Smooth muscle cell (in vitro differentiated cells): ENCODE data around the gene UPB1. TPM values are rescaled to one million over a fixed set of nuclear protein-coding genes. Genes with fewer than 3 reads are reported as not detected.
"Not testable (repeated sequence)": the region's sequence is repeated elsewhere in the genome, so short reads cannot be mapped to it uniquely, and the experiment has no call there.

Experiments used
- DNase-seq: peaks from one replicate; lab custom pipeline; 2025; ENCODE audit not compliant: unreplicated experiment; lab: John Stamatoyannopoulos, UW
- H2AFZ ChIP-seq: fragments of 200-600 bp; sonication (generic); 2 replicates; pipeline ENCODE4 v1.6.0; 2016; ENCODE audit warnings: antibody characterized with exemption, low read depth, mild to moderate bottlenecking
- H3F3A ChIP-seq: fragments of 200-600 bp; sonication (generic); 2 replicates; pipeline ENCODE4 v1.6.0; 2017; ENCODE audit warnings: antibody characterized with exemption, low read depth
- H3K27ac ChIP-seq: fragments of 200-600 bp; sonication (generic); 2 replicates; pipeline ENCODE4 v1.5.1; 2016; ENCODE audit warnings: low read depth, mild to moderate bottlenecking
- H3K27me3 ChIP-seq: fragments of 200-600 bp; sonication (generic); 2 replicates; pipeline ENCODE4 v1.6.1; 2016; ENCODE audit warnings: low read depth, mild to moderate bottlenecking
- H3K36me3 ChIP-seq: fragments of 200-600 bp; sonication (generic); 2 replicates; pipeline ENCODE4 v1.5.1; 2016; ENCODE audit warnings: low read depth
- H3K4me1 ChIP-seq: fragments of 200-600 bp; sonication (generic); 2 replicates; pipeline ENCODE4 v1.5.1; 2016; ENCODE audit warnings: low read depth
- H3K4me2 ChIP-seq: fragments of 200-600 bp; sonication (generic); 2 replicates; pipeline ENCODE4 v1.6.0; 2016; ENCODE audit warnings: mild to moderate bottlenecking
- H3K4me3 ChIP-seq: fragments of 200-600 bp; sonication (generic); 2 replicates; pipeline ENCODE4 v1.5.1; 2016; ENCODE audit warnings: mild to moderate bottlenecking
- H3K79me2 ChIP-seq: fragments of 200-600 bp; sonication (generic); 2 replicates; pipeline ENCODE4 v1.6.0; 2016; ENCODE audit warnings: low read depth, mild to moderate bottlenecking
- H3K9ac ChIP-seq: fragments of 200-600 bp; sonication (generic); 2 replicates; pipeline ENCODE4 v1.6.0; 2016; ENCODE audit warnings: low read depth
- H3K9me3 ChIP-seq: fragments of 200-600 bp; sonication (generic); replicated peaks from 2 replicates; pipeline ENCODE4 v1.5.1; 2016; ENCODE audit warnings: low read depth
- H4K20me1 ChIP-seq: fragments of 200-600 bp; sonication (generic); 2 replicates; pipeline ENCODE4 v1.6.0; 2016; ENCODE audit warnings: low read depth
- CTCF ChIP-seq: fragments of 200-600 bp; sonication (generic); IDR thresholded peaks from 2 replicates; pipeline ENCODE4 v1.5.1; 2017; ENCODE audit warnings: borderline replicate concordance, mild to moderate bottlenecking, antibody characterized with exemption; ENCODE audit not compliant: insufficient read depth, poor library complexity, severe bottlenecking
- WGBS: methylation state at CpG from one replicate; pipeline ENCODE4 v1.1.7; 2016; ENCODE audit warnings: low lambda C conversion rate; 5-methylcytosine and 5-hydroxymethylcytosine counted together
- polyA plus RNA-seq: library from polyadenylated mRNA; unstranded; fragments of >200 nt; fragmentation: Nextera tagmentation; extraction: Ambion mirVana; gene quantifications from 2 replicates; pipeline ENCODE4 v1.2.1, GENCODE V29; 2016
- total RNA-seq: library from RNA; depleted of rRNA; stranded (reverse); fragments of >200 nt; gene quantifications from 2 replicates; pipeline ENCODE4 v1.2.3, GENCODE V29; 2014

Gene UPB1
- total and polyA plus RNA-seq, 2 experiments from 2014 or later = 0.21 TPM; not detected in 1

- H2AFZ ChIP-seq = no peak overlapping the region
- H3K36me3 ChIP-seq = no peaks in the 10 kb centered on the region
- H4K20me1 ChIP-seq = peaks cover 61% of the 10 kb centered on the region
- H3K9ac ChIP-seq = no peak overlapping the region
- H3K27ac ChIP-seq = no peak overlapping the region
- peaks cover 7% of the 10 kb centered on the region for H3K4me1 ChIP-seq
- no peaks in the 10 kb centered on the region for H3K9me3 ChIP-seq
- DNase-seq = no peak
- TF ChIP-seq CTCF = no peak
- H3K4me3 ChIP-seq = no peak overlapping the region
- H3K79me2 ChIP-seq = peaks cover 55% of the 10 kb centered on the region
- WGBS = 91% methylated on average over 6 of the region's 6 CpGs
- H3F3A ChIP-seq = no peaks in the 10 kb centered on the region
- no peaks in the 10 kb centered on the region for H3K27me3 ChIP-seq
- H3K4me2 ChIP-seq = no peak overlapping the region
Measured at GRCh38 chr22:24550902-24551435, 55.8 kb downstream of the UPB1 start.

- Histone ChIP-seq H3K4me3 (peak overlapping the region; percentile 85), H4K20me1 (peaks cover 72% of the 10 kb centered on the region)
Measured at GRCh38 chr22:24552503-24553286, 57.6 kb downstream of the UPB1 start.

GRCh38 chr22:24553597-24554312, 58.6 kb downstream of the UPB1 start:
- H3K27ac ChIP-seq = peak overlapping the region; percentile 83
- WGBS = 58% methylated on average over 11 of the region's 12 CpGs
- no peaks in the 10 kb centered on the region for H3K9me3 ChIP-seq
- no peak for TF ChIP-seq CTCF
- peaks cover 79% of the 10 kb centered on the region for H3K79me2 ChIP-seq
- H3K4me1 ChIP-seq = peaks cover 17% of the 10 kb centered on the region
- no peaks in the 10 kb centered on the region for H3K36me3 ChIP-seq
- DNase-seq = no peak
- peak overlapping the region; percentile 85 for H3K4me3 ChIP-seq
- no peaks in the 10 kb centered on the region for H3K27me3 ChIP-seq
- H3K9ac ChIP-seq = peak overlapping the region; percentile 93
- H4K20me1 ChIP-seq = peaks cover 70% of the 10 kb centered on the region
- H3K4me2 ChIP-seq = peak overlapping the region; percentile 91
- no peaks in the 10 kb centered on the region for H3F3A ChIP-seq
- no peak overlapping the region for H2AFZ ChIP-seq

More at GRCh38 chr22:24552503-24553286, 57.6 kb downstream of the UPB1 start:
- 91% methylated on average over 10 of the region's 10 CpGs for WGBS
- H3K9ac ChIP-seq, H3K27me3 ChIP-seq, DNase-seq, H2AFZ ChIP-seq, H3K9me3 ChIP-seq, H3K36me3 ChIP-seq, H3F3A ChIP-seq: not testable (repeated sequence)
- Histone ChIP-seq H3K4me1 (peaks cover 17% of the 10 kb centered on the region), H3K4me2 (peak overlapping the region; percentile 91), H3K27ac (peak overlapping the region; percentile 83), H3K79me2 (peaks cover 73% of the 10 kb centered on the region)
